PFSK-1 (cell line): ENCODE results near the gene RHCG.

Experiments
- TAF1 ChIP-seq: IDR thresholded peaks from 2 replicates; pipeline ENCODE4 v1.6.1; 2012; ENCODE audit warnings: low read length, control low read depth, borderline replicate concordance; ENCODE audit not compliant: insufficient read depth
- TF ChIP-seq, protein P1 (sequence below), 2 experiments: IDR thresholded peaks; 2 replicates each; pipeline versions ENCODE4 v1.6.1 to v1.8.0; 2011 to 2012; ENCODE audit warnings: low read depth in 2 of 2, low read length in 2 of 2, control low read depth in 1 of 2, inconsistent platforms in 1 of 2, mild to moderate bottlenecking in 1 of 2, moderate library complexity in 1 of 2; ENCODE audit not compliant: insufficient read depth in 1 of 2

DNA sequence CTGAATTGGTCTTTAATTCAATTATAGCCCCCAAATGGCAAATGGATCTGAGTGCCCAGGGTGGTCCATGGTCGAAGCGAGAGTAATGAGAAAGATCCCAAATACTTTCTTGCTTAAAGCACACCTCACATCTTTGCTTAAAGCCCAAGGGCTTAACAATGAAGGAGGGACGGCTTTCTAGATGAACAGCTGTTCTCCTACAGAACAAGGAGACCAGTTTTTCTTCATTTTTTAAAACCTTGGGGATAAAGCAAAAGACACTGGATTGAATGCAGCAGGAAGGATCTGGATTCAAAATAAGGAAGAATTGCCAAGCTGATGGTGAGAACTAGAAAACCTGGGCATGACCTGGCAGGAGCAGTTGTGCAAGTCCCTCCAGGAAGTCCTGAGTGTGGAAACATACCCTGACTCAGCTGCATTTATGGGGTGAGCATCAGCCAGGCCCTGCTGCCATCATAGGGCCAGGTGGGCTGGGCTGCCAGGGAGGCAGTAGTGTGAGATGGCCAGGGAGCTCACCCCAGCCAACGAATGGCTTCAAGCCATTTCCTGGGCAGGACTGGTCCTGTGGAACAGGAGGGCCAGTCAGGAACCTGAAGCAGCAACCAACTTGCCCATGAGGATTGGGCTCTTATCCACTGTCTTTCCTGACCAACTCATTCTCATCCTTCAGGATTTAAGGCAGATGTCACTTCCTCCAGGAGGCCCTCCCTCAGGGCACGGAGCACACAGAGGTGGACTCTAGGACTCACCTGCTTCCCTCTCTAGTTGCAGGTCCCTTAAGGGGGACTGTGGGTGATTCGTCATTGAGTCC is 18.4 kb upstream of the RHCG start:
- TF ChIP-seq TAF1, result no peak
- TF ChIP-seq, protein P1, sequence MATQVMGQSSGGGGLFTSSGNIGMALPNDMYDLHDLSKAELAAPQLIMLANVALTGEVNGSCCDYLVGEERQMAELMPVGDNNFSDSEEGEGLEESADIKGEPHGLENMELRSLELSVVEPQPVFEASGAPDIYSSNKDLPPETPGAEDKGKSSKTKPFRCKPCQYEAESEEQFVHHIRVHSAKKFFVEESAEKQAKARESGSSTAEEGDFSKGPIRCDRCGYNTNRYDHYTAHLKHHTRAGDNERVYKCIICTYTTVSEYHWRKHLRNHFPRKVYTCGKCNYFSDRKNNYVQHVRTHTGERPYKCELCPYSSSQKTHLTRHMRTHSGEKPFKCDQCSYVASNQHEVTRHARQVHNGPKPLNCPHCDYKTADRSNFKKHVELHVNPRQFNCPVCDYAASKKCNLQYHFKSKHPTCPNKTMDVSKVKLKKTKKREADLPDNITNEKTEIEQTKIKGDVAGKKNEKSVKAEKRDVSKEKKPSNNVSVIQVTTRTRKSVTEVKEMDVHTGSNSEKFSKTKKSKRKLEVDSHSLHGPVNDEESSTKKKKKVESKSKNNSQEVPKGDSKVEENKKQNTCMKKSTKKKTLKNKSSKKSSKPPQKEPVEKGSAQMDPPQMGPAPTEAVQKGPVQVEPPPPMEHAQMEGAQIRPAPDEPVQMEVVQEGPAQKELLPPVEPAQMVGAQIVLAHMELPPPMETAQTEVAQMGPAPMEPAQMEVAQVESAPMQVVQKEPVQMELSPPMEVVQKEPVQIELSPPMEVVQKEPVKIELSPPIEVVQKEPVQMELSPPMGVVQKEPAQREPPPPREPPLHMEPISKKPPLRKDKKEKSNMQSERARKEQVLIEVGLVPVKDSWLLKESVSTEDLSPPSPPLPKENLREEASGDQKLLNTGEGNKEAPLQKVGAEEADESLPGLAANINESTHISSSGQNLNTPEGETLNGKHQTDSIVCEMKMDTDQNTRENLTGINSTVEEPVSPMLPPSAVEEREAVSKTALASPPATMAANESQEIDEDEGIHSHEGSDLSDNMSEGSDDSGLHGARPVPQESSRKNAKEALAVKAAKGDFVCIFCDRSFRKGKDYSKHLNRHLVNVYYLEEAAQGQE (IDR thresholded peaks at IDR 0.05; ENCODE audit: insufficient read depth in 1 of 2, low read depth in 2 of 2, low read length in 2 of 2), result no peak
